HG02884 (cell line): ENCODE results near the gene HDAC4.

Experiments
- ATAC-seq: cut with Tn5 transposase; IDR thresholded peaks from one replicate; pipeline ENCODE4 v1.9.1; 2021; ENCODE audit warnings: mild to moderate bottlenecking, moderate library complexity; ENCODE audit not compliant: unreplicated experiment

HDAC4 gene

GRCh38 chr2:239260546-239261327 lies 140.1 kb downstream of the HDAC4 start:
- ATAC-seq = no peak

- ATAC-seq = peak; percentile 55
Observed at GRCh38 chr2:239259603-239260298, 141.1 kb downstream of the HDAC4 start.

- peak; percentile 49 for ATAC-seq
Observed at GRCh38 chr2:239259173-239259572, 141.6 kb downstream of the HDAC4 start.

GRCh38 chr2:239258248-239258647 lies 142.6 kb downstream of the HDAC4 start:
- no peak for ATAC-seq

GRCh38 chr2:239257511-239257937 lies 143.3 kb downstream of the HDAC4 start:
- ATAC-seq = no peak

- ATAC-seq = no peak
Observed at GRCh38 chr2:239256350-239256743, 144.5 kb downstream of the HDAC4 start.

- ATAC-seq = no peak
Observed at GRCh38 chr2:239255628-239256349, 145.0 kb downstream of the HDAC4 start.

- no peak for ATAC-seq
Observed at GRCh38 chr2:239255218-239255617, 145.6 kb downstream of the HDAC4 start.

- ATAC-seq = peak; percentile 17
Observed at GRCh38 chr2:239253701-239254436, 147.0 kb downstream of the HDAC4 start.

- ATAC-seq = peak; percentile 85
Observed at GRCh38 chr2:239253264-239253663, 147.6 kb downstream of the HDAC4 start.

- ATAC-seq = no peak
Observed at GRCh38 chr2:239252801-239253200, 148.0 kb downstream of the HDAC4 start.

- no peak for ATAC-seq
Observed at GRCh38 chr2:239252393-239252792, 148.4 kb downstream of the HDAC4 start.

GRCh38 chr2:239251971-239252370 lies 148.8 kb downstream of the HDAC4 start:
- no peak for ATAC-seq

GRCh38 chr2:239250216-239251081 lies 150.4 kb downstream of the HDAC4 start:
- ATAC-seq = no peak

GRCh38 chr2:239249776-239250175 lies 151.0 kb downstream of the HDAC4 start:
- ATAC-seq = no peak

GRCh38 chr2:239249048-239249447 lies 151.8 kb downstream of the HDAC4 start:
- no peak for ATAC-seq

- ATAC-seq = no peak
Observed at GRCh38 chr2:239247401-239248245, 153.2 kb downstream of the HDAC4 start.

- ATAC-seq = no peak
Observed at GRCh38 chr2:239246723-239247122, 154.1 kb downstream of the HDAC4 start.
